ENCODE data around the gene FOSB. TPM values are rescaled to one million over a fixed set of nuclear protein-coding genes. Genes with fewer than 3 reads are reported as not detected.

FOSB gene
- total and polyA plus RNA-seq, 9 of the 15 experiments (the other 6 are each of a cell fraction or from before 2014, with no cell fraction given): 0.11 to 2.7 (median 0.73) TPM

GRCh38 chr19:45492627-45493470 is 25.1 kb downstream of the FOSB start (continued):
- TF ChIP-seq ZNF644 (tag; IDR thresholded peaks at IDR 0.05; ENCODE audit: low read depth) (no peak), HES1 (IDR thresholded peaks at IDR 0.05; ENCODE audit: low read depth) (no peak), SETDB1 (IDR thresholded peaks at IDR 0.05; ENCODE audit: low read length) (no peak), BACH1 (tag; IDR thresholded peaks at IDR 0.05) (no peak), ZNF121 (CRISPR knock-in tag; conservative IDR thresholded peaks at IDR 0.05) (0 out of 2 replicates have a peak, but pooled peaks have one; percentile 12), TBP (optimal IDR thresholded peaks at IDR 0.05; ENCODE audit: low read depth, low read length) (peak; percentile 53), ZNF124 (CRISPR knock-in tag; IDR thresholded peaks at IDR 0.05) (no peak), MXI1 (IDR thresholded peaks at IDR 0.05; ENCODE audit: low read depth, low read length) (no peak), YBX1 (IDR thresholded peaks at IDR 0.05) (no peak), CXXC5 (CRISPR knock-in tag; IDR thresholded peaks at IDR 0.05) (peak; percentile 46; the same call in 1 of the 2 replicates), ATF2 (CRISPR knock-in tag; IDR thresholded peaks at IDR 0.05) (no peak), NR2C2 (CRISPR knock-in tag; IDR thresholded peaks at IDR 0.05) (no peak; the same call in 1 of the 2 replicates), NR2C2 (tag; IDR thresholded peaks at IDR 0.05) (peak; percentile 76; the same call in 1 of the 2 replicates), AFF1 (IDR thresholded peaks at IDR 0.05; ENCODE audit: low read depth in 1 of 2, partially characterized antibody in 2 of 2) (no peak), HDGF (IDR thresholded peaks at IDR 0.05) (no peak), EHMT2 (IDR thresholded peaks at IDR 0.05) (0 out of 2 replicates have a peak, but pooled peaks have one; percentile 19), FIP1L1 (IDR thresholded peaks at IDR 0.05; ENCODE audit: low read depth, low read length, poor library complexity, severe bottlenecking) (no peak), ZNF133 (CRISPR knock-in tag; IDR thresholded peaks at IDR 0.05) (no peak), EZH2 (IDR thresholded peaks at IDR 0.05; ENCODE audit: borderline replicate concordance, low read depth, low read length) (no peak), MCM5 (IDR thresholded peaks at IDR 0.05; ENCODE audit: low read depth) (no peak), XRCC4 (IDR thresholded peaks at IDR 0.05; ENCODE audit: extremely low read depth, insufficient read depth, insufficient read length) (no peak), ZC3H11A (IDR thresholded peaks at IDR 0.05; ENCODE audit: low read depth, low read length) (no peak), ARID1B (IDR thresholded peaks at IDR 0.05) (peak; percentile 58), MECOM (CRISPR knock-in tag; IDR thresholded peaks at IDR 0.05) (no peak)
